Psoas muscle (tissue), 8 donors: ENCODE data around the gene PTGER1. TPM values are rescaled to one million over a fixed set of nuclear protein-coding genes. Genes with fewer than 3 reads are reported as not detected.
A peak's percentile ranks its signal among the peaks of the same experiment; 100 is the strongest.

Experiments used
- ATAC-seq, 4 donors: fragments of 200-7000 bp; cut with Tn5 transposase; one replicate each; pipeline ENCODE4 v1.9.1; 2020; ENCODE audit warnings: moderate library complexity in 3 of 4, mild to moderate bottlenecking in 2 of 4
- DNase-seq, 2 donors: peaks; one replicate each; pipeline ENCODE4 v3.0.0-alpha.2; 2020
- H3K27ac ChIP-seq: fragments of 200-600 bp; one replicate; pipeline ENCODE4 v1.8.0; 2022
- H3K27me3 ChIP-seq, 3 donors: fragments of 200-600 bp in 1 of 3; one replicate each; pipeline versions ENCODE4 v1.6.1 to v1.8.0; 2013 to 2022; ENCODE audit warnings: low read length in 2 of 3, mild to moderate bottlenecking in 2 of 3, moderate library complexity in 1 of 3; ENCODE audit not compliant: insufficient read depth in 3 of 3
- H3K36me3 ChIP-seq, 2 donors: fragments of 200-600 bp in 1 of 2; one replicate each; pipeline versions ENCODE4 v1.6.1 to v1.8.0; 2013 to 2022; ENCODE audit warnings: low read depth in 1 of 2, mild to moderate bottlenecking in 1 of 2, moderate library complexity in 1 of 2; ENCODE audit not compliant: insufficient read depth in 1 of 2
- H3K4me1 ChIP-seq: fragments of 200-600 bp; one replicate; pipeline ENCODE4 v1.8.0; 2022
- H3K4me3 ChIP-seq: fragments of 200-600 bp; one replicate; pipeline ENCODE4 v1.8.0; 2022; ENCODE audit warnings: mild to moderate bottlenecking
- H3K9me3 ChIP-seq: fragments of 200-600 bp; one replicate; pipeline ENCODE4 v1.8.0; 2022
- CTCF ChIP-seq: fragments of 200-600 bp; IDR thresholded peaks from one replicate; pipeline ENCODE4 v1.8.0; 2022; ENCODE audit warnings: antibody characterized with exemption
- WGBS, 3 donors: extraction: QIAGEN DNeasy Blood & Tissue Kit; methylation state at CpG; one replicate each; pipeline versions ENCODE4 v1.1.6 to v1.1.7; 2013; 5-methylcytosine and 5-hydroxymethylcytosine counted together
- intact Hi-C, 2 donors: fragments of 100-400 bp; cut with DNase I; formaldehyde crosslinking; loops; one replicate each; pipeline versions ENCODE4 v1.11.0 to v1.14.2; 2022
- polyA plus RNA-seq, 3 donors: library from polyadenylated mRNA; stranded (reverse); fragments of 200-250 nt; gene quantifications; one replicate each; pipeline ENCODE4 v1.2.3, GENCODE V29; 2013
- total RNA-seq, 4 donors: library from RNA; stranded (reverse); fragmentation: NEBNext Ultra II Directional in 2 of 4; extraction: Animal tissue kit (Norgen Biotek cat#: 25700) in 2 of 4; gene quantifications; one replicate each; pipeline versions ENCODE4 v1.2.1 to v1.2.4, GENCODE V29; 2021 to 2023
- donor health status: healthy with polysubstance abuse.
- donor health status: DM: no; HTN: no; CAD: no; lungs with moderate emphysema.
- donor health status: Bipolar disorder and iron deficiency.
- donor health status: healthy.
- donor health status: DM: yes; HTN: yes; CAD: no.
- donor health status: DM: no; HTN: no; CAD: no.
- donor health status: DM: no; HTN: no; CAD: no.
- donor health status: DM: yes; HTN: yes; CAD: no.

PTGER1 gene
- total and polyA plus RNA-seq, 7 donors = 0.05 to 0.25 (median 0.10) TPM; not detected in 2

- H3K27ac ChIP-seq = peak overlapping the region; percentile 98
- 77 to 88% (median 79%) methylated on average over 22 of the region's 22 CpGs for WGBS, 3 donors
Observed at GRCh38 chr19:14519245-14519859, 44.2 kb upstream of the PTGER1 start.

GRCh38 chr19:14517840-14518505 lies 42.8 kb upstream of the PTGER1 start, which contains the start of gene DNAJB1:
TSS of gene DNAJB1 (minus strand) at chr19:14518397. CDS start at chr19:14518349, 48 bp downstream.
- Histone ChIP-seq H3K4me1 (peaks cover 42% of the 10 kb centered on the region), H3K4me3 (peak within 1 kb of the TSS; percentile 82), H3K36me3 (peaks cover 10 to 35% of the 10 kb centered on the region in 2 donors), H3K9me3 (no peaks in the 10 kb centered on the region), H3K27ac (peak within 1 kb of the TSS; percentile 98), H3K27me3 (no peaks in the 10 kb centered on the region)
- DNase-seq (peak; percentile 85 to 92), ATAC-seq (peak; percentile 76 to 84 (median 78))
- TF ChIP-seq CTCF = no peak
- intact Hi-C loops = loop anchor here in 1 of 2 donors (5.0 kb wide), 1 partner anchor 44 kb away; no protein-coding TSS in a partner anchor
- 0% methylated on average over 59 to 80 of the region's 82 CpGs for WGBS, 3 donors

More at GRCh38 chr19:14519245-14519859, 44.2 kb upstream of the PTGER1 start:
- Histone ChIP-seq H3K4me1 (peaks cover 32% of the 10 kb centered on the region), H3K36me3 (peaks cover 10 to 36% of the 10 kb centered on the region in 2 donors), H3K4me3 (peak overlapping the region; percentile 82), H3K9me3 (no peaks in the 10 kb centered on the region), H3K27me3 (no peaks in the 10 kb centered on the region)
- DNase-seq (peak in 1 of 2 donors; percentile 30), ATAC-seq (no peak)
- no peak for TF ChIP-seq CTCF
- intact Hi-C loops = loop anchor here in 1 of 2 donors (5.0 kb wide), 1 partner anchor 43 kb away; no protein-coding TSS in a partner anchor

DNA sequence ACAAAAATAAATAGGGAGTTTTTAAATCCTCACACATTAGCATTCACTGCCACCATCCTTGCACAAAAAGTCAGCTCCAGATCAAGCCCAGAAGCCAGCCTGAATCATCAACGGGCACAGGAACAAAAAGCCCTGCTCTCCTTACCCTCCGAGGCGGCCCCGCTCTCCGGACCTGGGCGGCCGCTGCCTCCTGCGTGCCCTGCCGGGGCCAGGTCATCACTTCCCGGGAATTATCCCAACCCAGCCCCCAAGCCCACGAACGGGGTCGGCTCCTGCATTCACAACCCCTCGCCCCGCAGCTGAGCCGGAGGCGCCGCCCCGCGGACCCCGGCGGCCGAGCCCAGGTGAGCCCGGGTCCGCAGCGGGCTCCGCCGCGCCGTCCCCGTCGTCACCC lies 42.3 kb upstream of the PTGER1 start:
- Histone ChIP-seq H3K4me1 (peaks cover 42% of the 10 kb centered on the region), H3K36me3 (peaks cover 10 to 35% of the 10 kb centered on the region in 2 donors), H3K9me3 (no peaks in the 10 kb centered on the region), H3K27ac (peak overlapping the region; percentile 98), H3K4me3 (peak overlapping the region; percentile 82), H3K27me3 (no peaks in the 10 kb centered on the region)
- no peak for TF ChIP-seq CTCF
- DNase-seq (no peak), ATAC-seq (peak in 1 of 4 donors; percentile 7)
- intact Hi-C loops = loop anchor here in 1 of 2 donors (5.0 kb wide), 1 partner anchor 45 kb away; no protein-coding TSS in a partner anchor
- 0 to 1% (median 0%) methylated on average over 22 to 32 of the region's 32 CpGs for WGBS, 3 donors

GRCh38 chr19:14516746-14517438 lies 41.7 kb upstream of the PTGER1 start:
- Histone ChIP-seq H3K4me3 (peak overlapping the region; percentile 82), H3K27ac (peak overlapping the region; percentile 98), H3K27me3 (no peaks in the 10 kb centered on the region), H3K36me3 (peaks cover 10 to 35% of the 10 kb centered on the region in 2 donors), H3K4me1 (peaks cover 42% of the 10 kb centered on the region), H3K9me3 (no peaks in the 10 kb centered on the region)
- 8 to 19% (median 13%) methylated on average over 22 of the region's 22 CpGs for WGBS, 3 donors
- no peak for DNase-seq
- intact Hi-C loops = loop anchor here in 1 of 2 donors (5.0 kb wide), 1 partner anchor 45 kb away; no protein-coding TSS in a partner anchor
- ATAC-seq = no peak
- no peak for TF ChIP-seq CTCF
